GM12878 (cell line): ENCODE results near the gene RO60. TPM values are rescaled to one million over a fixed set of nuclear protein-coding genes. Genes with fewer than 3 reads are reported as not detected.

Experiments used
- BHLHE40 ChIP-seq, 2 experiments: fragments of 450-650 bp in 1 of 2; IDR thresholded peaks; 2 replicates each; pipeline ENCODE4 v1.6.1; 2011 to 2017; ENCODE audit warnings: low read depth in 2 of 2, borderline replicate concordance in 1 of 2, improper control_type of control experiment in 1 of 2, low read length in 1 of 2, mild to moderate bottlenecking in 1 of 2
- CBX5 ChIP-seq: sonication (generic); IDR thresholded peaks from 2 replicates; pipeline ENCODE4 v1.6.1; 2016; ENCODE audit warnings: low read depth, moderate library complexity, mild to moderate bottlenecking, inconsistent platforms
- NFXL1 ChIP-seq: fragments of 450-650 bp; IDR thresholded peaks from 2 replicates; pipeline ENCODE4 v1.6.1; 2017; ENCODE audit warnings: antibody characterized with exemption, mild to moderate bottlenecking, borderline replicate concordance
- POU2F2 ChIP-seq: IDR thresholded peaks from 3 replicates; pipeline ENCODE4 v1.6.1; 2011; ENCODE audit warnings: low read depth, mild to moderate bottlenecking, low read length, borderline replicate concordance
- TCF3 ChIP-seq: IDR thresholded peaks from 2 replicates; pipeline ENCODE4 v1.6.1; 2012; ENCODE audit warnings: low read depth, mild to moderate bottlenecking, low read length, borderline replicate concordance; ENCODE audit not compliant: insufficient read depth
- ZBED1 ChIP-seq: IDR thresholded peaks from 2 replicates; pipeline ENCODE4 v1.6.1; 2016; ENCODE audit warnings: borderline replicate concordance
- ZZZ3 ChIP-seq: IDR thresholded peaks from 2 replicates; pipeline ENCODE4 v1.6.1; 2011; ENCODE audit warnings: low read depth; ENCODE audit not compliant: control insufficient read depth, insufficient read length
- polyA plus RNA-seq, 11 experiments: library from polyadenylated mRNA; depleted of rRNA in 4 of 11; unstranded in 6 of 11; stranded (reverse) in 5 of 11; fragments of >200 nt; fragmentation: Nextera tagmentation in 4 of 11; fragmentation: Illumina TruSeq in 1 of 11; extraction: Ambion mirVana in 4 of 11; extraction: Trizol in 1 of 11; gene quantifications; 1 replicate in 1 of 11; 2 replicates in 10 of 11; pipeline versions ENCODE4 v1.2.1 to v1.2.3, GENCODE V29; 2011 to 2016; ENCODE audit warnings: inconsistent platforms in 2 of 11, missing spikeins in 2 of 11, low read depth in 1 of 11
- total RNA-seq, 4 experiments: library from RNA; depleted of rRNA in 3 of 4; stranded (reverse); fragments of >200 nt in 3 of 4; fragmentation: Illumina TruSeq in 1 of 4; extraction: Trizol in 1 of 4; gene quantifications; 2 replicates each; pipeline versions ENCODE4 v1.2.1 to v1.2.3, GENCODE V29; 2013 to 2021
- TF ChIP-seq, protein P1 (sequence below), 3 experiments: IDR thresholded peaks in 2 of 3; conservative IDR thresholded peaks in 1 of 3; 2 replicates each; pipeline ENCODE4 v1.5.1; 2011; ENCODE audit warnings: low read depth in 3 of 3, low read length in 3 of 3, mild to moderate bottlenecking in 3 of 3, control low read depth in 2 of 3, moderate library complexity in 2 of 3, inconsistent platforms in 1 of 3, mixed read lengths in 1 of 3; ENCODE audit not compliant: control insufficient read depth in 2 of 3, insufficient read depth in 1 of 3; ENCODE audit errors: extremely low read depth in 1 of 3
- TF ChIP-seq, protein P2 (sequence below): fragments of 150-350 bp; IDR thresholded peaks from 2 replicates; pipeline ENCODE4 v1.6.1; 2016; ENCODE audit warnings: low read depth, low read length

The RO60 gene
- total and polyA plus RNA-seq, 10 of the 15 experiments (the other 5 are each of a cell fraction or from before 2014, with no cell fraction given), result 21.1 to 143 (median 83.1) TPM

DNA sequence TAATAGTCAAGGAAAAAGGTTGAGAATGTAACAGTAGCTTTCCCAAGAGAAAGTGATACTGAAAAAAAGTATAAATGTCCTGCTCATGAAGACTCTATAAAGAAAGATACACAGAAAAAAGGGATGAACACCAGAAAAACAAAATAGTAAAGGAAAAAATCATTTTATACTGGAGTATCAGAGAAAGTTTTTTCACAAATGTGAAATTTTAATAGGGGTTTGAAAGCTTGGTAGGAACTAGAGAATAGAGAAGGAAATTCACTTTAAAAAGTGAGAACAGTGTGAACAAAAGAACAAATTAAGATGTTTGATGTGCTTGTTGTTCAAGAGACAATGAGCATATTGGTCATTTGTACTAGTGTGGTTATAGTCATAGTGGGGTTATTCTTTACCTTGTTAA, 25.8 kb upstream of the RO60 start (continued):
- no peak for TF ChIP-seq ZZZ3
- TF ChIP-seq BHLHE40 (IDR thresholded peaks at IDR 0.05; ENCODE audit: borderline replicate concordance in 1 of 2, low read depth in 2 of 2, low read length in 1 of 2), result no peak
- TF ChIP-seq, protein P1, sequence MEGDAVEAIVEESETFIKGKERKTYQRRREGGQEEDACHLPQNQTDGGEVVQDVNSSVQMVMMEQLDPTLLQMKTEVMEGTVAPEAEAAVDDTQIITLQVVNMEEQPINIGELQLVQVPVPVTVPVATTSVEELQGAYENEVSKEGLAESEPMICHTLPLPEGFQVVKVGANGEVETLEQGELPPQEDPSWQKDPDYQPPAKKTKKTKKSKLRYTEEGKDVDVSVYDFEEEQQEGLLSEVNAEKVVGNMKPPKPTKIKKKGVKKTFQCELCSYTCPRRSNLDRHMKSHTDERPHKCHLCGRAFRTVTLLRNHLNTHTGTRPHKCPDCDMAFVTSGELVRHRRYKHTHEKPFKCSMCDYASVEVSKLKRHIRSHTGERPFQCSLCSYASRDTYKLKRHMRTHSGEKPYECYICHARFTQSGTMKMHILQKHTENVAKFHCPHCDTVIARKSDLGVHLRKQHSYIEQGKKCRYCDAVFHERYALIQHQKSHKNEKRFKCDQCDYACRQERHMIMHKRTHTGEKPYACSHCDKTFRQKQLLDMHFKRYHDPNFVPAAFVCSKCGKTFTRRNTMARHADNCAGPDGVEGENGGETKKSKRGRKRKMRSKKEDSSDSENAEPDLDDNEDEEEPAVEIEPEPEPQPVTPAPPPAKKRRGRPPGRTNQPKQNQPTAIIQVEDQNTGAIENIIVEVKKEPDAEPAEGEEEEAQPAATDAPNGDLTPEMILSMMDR (IDR thresholded peaks at IDR 0.05 in 2 of 3, conservative IDR thresholded peaks at IDR 0.05 in 1 of 3; ENCODE audit: control insufficient read depth in 2 of 3, extremely low read depth in 1 of 3, insufficient read depth in 1 of 3, low read depth in 3 of 3, low read length in 3 of 3), result no peak
- TF ChIP-seq POU2F2, result no peak
- no peak for TF ChIP-seq ZBED1
- TF ChIP-seq TCF3, result no peak
- TF ChIP-seq NFXL1, result no peak
- TF ChIP-seq, protein P2, sequence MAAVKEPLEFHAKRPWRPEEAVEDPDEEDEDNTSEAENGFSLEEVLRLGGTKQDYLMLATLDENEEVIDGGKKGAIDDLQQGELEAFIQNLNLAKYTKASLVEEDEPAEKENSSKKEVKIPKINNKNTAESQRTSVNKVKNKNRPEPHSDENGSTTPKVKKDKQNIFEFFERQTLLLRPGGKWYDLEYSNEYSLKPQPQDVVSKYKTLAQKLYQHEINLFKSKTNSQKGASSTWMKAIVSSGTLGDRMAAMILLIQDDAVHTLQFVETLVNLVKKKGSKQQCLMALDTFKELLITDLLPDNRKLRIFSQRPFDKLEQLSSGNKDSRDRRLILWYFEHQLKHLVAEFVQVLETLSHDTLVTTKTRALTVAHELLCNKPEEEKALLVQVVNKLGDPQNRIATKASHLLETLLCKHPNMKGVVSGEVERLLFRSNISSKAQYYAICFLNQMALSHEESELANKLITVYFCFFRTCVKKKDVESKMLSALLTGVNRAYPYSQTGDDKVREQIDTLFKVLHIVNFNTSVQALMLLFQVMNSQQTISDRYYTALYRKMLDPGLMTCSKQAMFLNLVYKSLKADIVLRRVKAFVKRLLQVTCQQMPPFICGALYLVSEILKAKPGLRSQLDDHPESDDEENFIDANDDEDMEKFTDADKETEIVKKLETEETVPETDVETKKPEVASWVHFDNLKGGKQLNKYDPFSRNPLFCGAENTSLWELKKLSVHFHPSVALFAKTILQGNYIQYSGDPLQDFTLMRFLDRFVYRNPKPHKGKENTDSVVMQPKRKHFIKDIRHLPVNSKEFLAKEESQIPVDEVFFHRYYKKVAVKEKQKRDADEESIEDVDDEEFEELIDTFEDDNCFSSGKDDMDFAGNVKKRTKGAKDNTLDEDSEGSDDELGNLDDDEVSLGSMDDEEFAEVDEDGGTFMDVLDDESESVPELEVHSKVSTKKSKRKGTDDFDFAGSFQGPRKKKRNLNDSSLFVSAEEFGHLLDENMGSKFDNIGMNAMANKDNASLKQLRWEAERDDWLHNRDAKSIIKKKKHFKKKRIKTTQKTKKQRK, result no peak
- TF ChIP-seq CBX5, result no peak
